DND-41 (cell line): ENCODE data around the gene MAP7D3.

Experiments
- ATAC-seq: fragments of 200-7000 bp; cut with Tn5 transposase; 3 replicates; pipeline ENCODE4 v1.9.1; 2021; ENCODE audit warnings: low read depth; ENCODE audit not compliant: insufficient read depth
- DNase-seq: peaks from one replicate; pipeline ENCODE4 v3.0.0-alpha.2; 2020
- H2AFZ ChIP-seq: 2 replicates; pipeline ENCODE4 v1.6.0; 2012; ENCODE audit warnings: low read depth, low read length
- H3K27ac ChIP-seq: 2 replicates; pipeline ENCODE4 v1.5.1; 2012; ENCODE audit warnings: low read length, inconsistent platforms
- H3K27me3 ChIP-seq: fragments of 200-600 bp; sonication (generic); 2 replicates; pipeline ENCODE4 v1.6.0; 2012; ENCODE audit warnings: low read length, mild to moderate bottlenecking, inconsistent platforms; ENCODE audit not compliant: insufficient read depth, poor library complexity
- H3K36me3 ChIP-seq: 2 replicates; pipeline ENCODE4 v1.5.1; 2012; ENCODE audit warnings: low read length, inconsistent platforms; ENCODE audit not compliant: insufficient read depth
- H3K4me1 ChIP-seq: 2 replicates; pipeline ENCODE4 v1.5.1; 2012; ENCODE audit warnings: mild to moderate bottlenecking, low read length; ENCODE audit not compliant: insufficient read depth
- H3K4me2 ChIP-seq: 2 replicates; pipeline ENCODE4 v1.6.0; 2012; ENCODE audit warnings: mild to moderate bottlenecking, moderate library complexity, low read length, inconsistent platforms; ENCODE audit not compliant: insufficient read depth
- H3K4me3 ChIP-seq, 2 experiments: fragments of 200-600 bp in 1 of 2; shearing (Covaris generic) in 1 of 2; 2 replicates each; pipeline ENCODE4 v1.5.1; 2012 to 2016; ENCODE audit warnings: inconsistent platforms in 2 of 2, low read length in 2 of 2, mild to moderate bottlenecking in 2 of 2, low read depth in 1 of 2, moderate library complexity in 1 of 2
- H3K79me2 ChIP-seq: 2 replicates; pipeline ENCODE4 v1.6.0; 2012; ENCODE audit warnings: low read length, inconsistent platforms; ENCODE audit not compliant: insufficient read depth
- H3K9ac ChIP-seq: 2 replicates; pipeline ENCODE4 v1.6.0; 2012; ENCODE audit warnings: low read depth, mild to moderate bottlenecking, inconsistent platforms, low read length, moderate library complexity
- H3K9me3 ChIP-seq: 2 replicates; pipeline ENCODE4 v1.5.1; 2012; ENCODE audit warnings: low read length, moderate library complexity, mild to moderate bottlenecking, inconsistent platforms; ENCODE audit not compliant: insufficient read depth, severe bottlenecking
- H4K20me1 ChIP-seq: 2 replicates; pipeline ENCODE4 v1.6.0; 2012; ENCODE audit warnings: low read length; ENCODE audit not compliant: insufficient read depth
- EZH2 ChIP-seq: IDR thresholded peaks from 3 replicates; pipeline ENCODE4 v1.6.1; 2012; ENCODE audit warnings: borderline replicate concordance, low read depth, mild to moderate bottlenecking, moderate library complexity, low read length, inconsistent platforms; ENCODE audit not compliant: severe bottlenecking
- TF ChIP-seq, protein P1 (sequence below): IDR thresholded peaks from 2 replicates; pipeline ENCODE4 v1.5.1; 2012; ENCODE audit warnings: borderline replicate concordance, low read length, moderate library complexity, mild to moderate bottlenecking; ENCODE audit not compliant: poor library complexity, severe bottlenecking; ENCODE audit errors: extremely low read depth

Gene MAP7D3

DNA sequence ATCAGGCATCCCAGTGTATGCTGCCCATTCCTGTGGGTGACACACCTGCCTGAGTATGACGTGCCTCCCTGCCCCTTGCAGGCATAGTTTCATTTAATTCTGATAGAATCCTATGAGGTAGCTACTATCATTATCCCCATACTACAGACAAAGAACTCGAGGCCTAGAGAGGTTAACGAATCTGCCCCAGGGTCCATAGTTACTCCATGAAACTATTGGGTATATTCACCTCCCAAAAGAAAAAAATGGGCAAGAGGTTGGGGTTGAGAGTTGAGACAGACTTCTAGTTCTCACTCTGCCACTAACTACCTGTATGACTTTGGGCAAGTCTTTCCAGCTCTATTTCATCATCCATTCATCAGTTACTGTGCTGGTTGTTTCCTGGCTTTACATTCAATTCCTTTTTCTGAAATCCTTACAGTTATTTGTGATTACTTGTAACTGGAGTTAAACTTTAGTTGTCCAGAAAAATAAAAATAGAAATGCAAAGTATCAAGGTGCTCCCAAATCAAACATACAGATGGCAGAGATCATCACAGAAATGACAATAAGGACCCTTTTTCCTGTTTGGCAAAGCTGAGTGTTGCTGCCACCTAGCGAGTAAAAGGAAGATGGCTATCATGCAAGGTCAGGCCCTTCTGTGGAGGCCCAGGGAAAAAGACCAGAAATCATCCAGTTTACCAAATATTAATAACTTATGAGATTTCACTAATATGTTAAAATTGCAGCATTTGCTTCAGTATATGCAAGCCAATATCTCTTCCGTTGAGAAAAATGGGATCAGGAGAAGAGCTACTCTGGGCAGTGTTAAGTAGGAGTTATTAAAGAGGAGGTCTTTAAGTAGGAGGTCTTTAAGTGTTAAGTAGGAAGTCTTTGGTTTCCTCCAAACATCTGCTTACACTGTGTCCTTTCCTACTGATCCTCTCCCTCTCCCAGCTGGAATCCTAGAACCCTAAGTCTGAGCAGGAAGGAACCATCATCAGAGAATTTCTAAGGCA, 17.1 kb upstream of the MAP7D3 start:
- H2AFZ ChIP-seq: peak overlapping the region; percentile 52; the same call in 1 of the 2 replicates
- no peak overlapping the region for H3K4me3 ChIP-seq
- H3K4me1 ChIP-seq: no peaks in the 10 kb centered on the region
- H3K36me3 ChIP-seq: no peaks in the 10 kb centered on the region
- TF ChIP-seq, protein P1, sequence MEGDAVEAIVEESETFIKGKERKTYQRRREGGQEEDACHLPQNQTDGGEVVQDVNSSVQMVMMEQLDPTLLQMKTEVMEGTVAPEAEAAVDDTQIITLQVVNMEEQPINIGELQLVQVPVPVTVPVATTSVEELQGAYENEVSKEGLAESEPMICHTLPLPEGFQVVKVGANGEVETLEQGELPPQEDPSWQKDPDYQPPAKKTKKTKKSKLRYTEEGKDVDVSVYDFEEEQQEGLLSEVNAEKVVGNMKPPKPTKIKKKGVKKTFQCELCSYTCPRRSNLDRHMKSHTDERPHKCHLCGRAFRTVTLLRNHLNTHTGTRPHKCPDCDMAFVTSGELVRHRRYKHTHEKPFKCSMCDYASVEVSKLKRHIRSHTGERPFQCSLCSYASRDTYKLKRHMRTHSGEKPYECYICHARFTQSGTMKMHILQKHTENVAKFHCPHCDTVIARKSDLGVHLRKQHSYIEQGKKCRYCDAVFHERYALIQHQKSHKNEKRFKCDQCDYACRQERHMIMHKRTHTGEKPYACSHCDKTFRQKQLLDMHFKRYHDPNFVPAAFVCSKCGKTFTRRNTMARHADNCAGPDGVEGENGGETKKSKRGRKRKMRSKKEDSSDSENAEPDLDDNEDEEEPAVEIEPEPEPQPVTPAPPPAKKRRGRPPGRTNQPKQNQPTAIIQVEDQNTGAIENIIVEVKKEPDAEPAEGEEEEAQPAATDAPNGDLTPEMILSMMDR: peak; percentile 82
- TF ChIP-seq EZH2: no peak
- H4K20me1 ChIP-seq: no peaks in the 10 kb centered on the region
- DNase-seq (peak; percentile 62), ATAC-seq (peak; percentile 90)
- no peak overlapping the region for H3K27ac ChIP-seq
- no peak overlapping the region for H3K4me2 ChIP-seq
- H3K27me3 ChIP-seq: no peaks in the 10 kb centered on the region
- no peak overlapping the region for H3K9ac ChIP-seq
- no peaks in the 10 kb centered on the region for H3K79me2 ChIP-seq
- H3K9me3 ChIP-seq: no peaks in the 10 kb centered on the region

DNA sequence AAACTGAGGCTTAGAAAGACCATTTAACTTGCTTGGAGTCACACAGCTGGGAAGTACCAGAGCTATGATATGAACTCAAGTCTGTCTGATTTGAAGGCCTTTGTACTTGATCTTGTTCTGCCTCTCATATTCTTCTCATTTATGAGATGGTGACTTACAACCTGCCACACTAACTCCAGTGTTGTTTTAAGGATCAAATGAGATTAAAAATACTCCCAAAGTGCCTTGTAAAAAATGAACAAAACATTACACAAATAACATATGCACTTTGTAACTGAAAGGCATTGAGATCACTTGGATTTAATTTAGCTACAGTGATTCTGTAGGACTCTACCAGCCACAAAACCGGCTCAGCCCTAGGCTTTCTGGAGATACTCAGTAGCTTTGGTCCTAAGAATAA, 15.6 kb upstream of the MAP7D3 start:
- DNase-seq (no peak), ATAC-seq (no peak)
- no peaks in the 10 kb centered on the region for H3K4me1 ChIP-seq
- H3K27me3 ChIP-seq: no peaks in the 10 kb centered on the region
- H4K20me1 ChIP-seq: no peaks in the 10 kb centered on the region
- H3K4me3 ChIP-seq: no peak overlapping the region
- TF ChIP-seq EZH2: no peak
- TF ChIP-seq, protein P1: no peak
- H3K36me3 ChIP-seq: no peaks in the 10 kb centered on the region
- H3K79me2 ChIP-seq: no peaks in the 10 kb centered on the region
- no peak overlapping the region for H3K27ac ChIP-seq
- no peaks in the 10 kb centered on the region for H3K9me3 ChIP-seq
- H2AFZ ChIP-seq: no peak overlapping the region
- no peak overlapping the region for H3K4me2 ChIP-seq
- H3K9ac ChIP-seq: no peak overlapping the region

DNA sequence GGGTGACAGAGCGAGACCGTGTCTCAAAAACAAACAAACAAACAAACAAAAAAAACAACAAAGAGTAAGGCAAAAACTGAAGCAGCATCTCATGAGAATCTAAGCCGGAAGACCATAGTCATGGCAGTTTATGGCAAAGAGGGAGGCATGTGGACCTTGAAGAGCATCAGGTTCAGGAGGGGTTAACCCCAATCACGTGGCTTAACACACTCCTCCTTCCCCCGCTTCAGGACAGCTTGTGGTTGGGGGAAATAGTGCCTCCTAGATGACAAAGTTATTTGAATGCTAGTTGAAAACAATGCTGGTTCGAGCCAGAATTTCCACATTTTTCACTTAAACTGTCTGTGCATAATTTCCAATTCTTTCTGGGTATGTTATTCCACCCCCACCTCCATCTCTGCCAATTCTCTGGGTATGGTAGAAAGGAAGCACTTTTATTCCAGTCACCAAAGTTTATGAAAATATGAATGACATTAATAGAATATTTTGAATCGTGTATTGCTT, 11.7 kb upstream of the MAP7D3 start:
- Histone ChIP-seq H3K9me3 (no peaks in the 10 kb centered on the region), H3K27me3 (no peaks in the 10 kb centered on the region), H3K36me3 (no peaks in the 10 kb centered on the region), H3K4me2 (no peak overlapping the region), H2AFZ (no peak overlapping the region), H3K9ac (no peak overlapping the region), H3K79me2 (no peaks in the 10 kb centered on the region), H3K4me1 (no peaks in the 10 kb centered on the region), H3K27ac (no peak overlapping the region), H4K20me1 (no peaks in the 10 kb centered on the region), H3K4me3 (no peak overlapping the region)
- ATAC-seq: no peak
- TF ChIP-seq EZH2: no peak
- TF ChIP-seq, protein P1: no peak
- no peak for DNase-seq
